SKM-1 (cell line): Measurements from ENCODE around the gene LRRIQ4.

Source experiments
- DNase-seq: peaks from one replicate; lab custom pipeline; 2025; ENCODE audit not compliant: unreplicated experiment; lab: John Stamatoyannopoulos, UW

LRRIQ4 gene

GRCh38 chr3:169850618-169851017 is 37.9 kb downstream of the LRRIQ4 start:
- DNase-seq: no peak

- no peak for DNase-seq
These were observed 42.8 kb downstream of the LRRIQ4 start for GRCh38 chr3:169855514-169855913.

GRCh38 chr3:169857811-169858210 is 45.1 kb downstream of the LRRIQ4 start:
- DNase-seq: no peak

- no peak for DNase-seq
These were observed 49.2 kb downstream of the LRRIQ4 start for GRCh38 chr3:169861871-169862270.

GRCh38 chr3:169863458-169863899 is 50.8 kb downstream of the LRRIQ4 start:
- peak; percentile 52 for DNase-seq

- no peak for DNase-seq
These were observed 51.6 kb downstream of the LRRIQ4 start for GRCh38 chr3:169864270-169864669.

GRCh38 chr3:169865176-169865767 is 52.6 kb downstream of the LRRIQ4 start:
- peak; percentile 42 for DNase-seq

GRCh38 chr3:169867584-169868210 is 55.0 kb downstream of the LRRIQ4 start:
- DNase-seq: no peak

- no peak for DNase-seq
These were observed 55.7 kb downstream of the LRRIQ4 start for GRCh38 chr3:169868369-169868768.

- no peak for DNase-seq
These were observed 57.0 kb downstream of the LRRIQ4 start, which contains the start of gene LRRC31 for GRCh38 chr3:169869484-169870220. Gene LRRC31, minus strand, starts transcription at chr3:169869935. Its CDS starts 128 bp downstream, at chr3:169869807.

GRCh38 chr3:169871129-169871886 is 58.6 kb downstream of the LRRIQ4 start:
- DNase-seq: no peak

GRCh38 chr3:169879013-169879557 is 66.4 kb downstream of the LRRIQ4 start:
- no peak for DNase-seq

- no peak for DNase-seq
These were observed 67.3 kb downstream of the LRRIQ4 start for GRCh38 chr3:169879845-169880575.

- no peak for DNase-seq
These were observed 68.0 kb downstream of the LRRIQ4 start for GRCh38 chr3:169880576-169881250.

GRCh38 chr3:169886671-169887070 is 74.0 kb downstream of the LRRIQ4 start:
- no peak for DNase-seq
